HepG2 (cell line): ENCODE results near the gene ABI3BP.

Experiments
- CTCF ChIP-seq: sonication (generic); formaldehyde crosslinking; IDR thresholded peaks from 2 replicates; pipeline ENCODE4 v1.5.0; 2020; ENCODE audit warnings: mild to moderate bottlenecking, missing genetic modification reagents, moderate library complexity
- FOXK1 ChIP-seq: sonication (generic); formaldehyde crosslinking; IDR thresholded peaks from 2 replicates; pipeline ENCODE4 v1.4.0; 2020; ENCODE audit warnings: low read depth, missing genetic modification reagents, borderline replicate concordance
- HDAC1 ChIP-seq: sonication (generic); formaldehyde crosslinking; IDR thresholded peaks from 2 replicates; pipeline ENCODE4 v1.5.1; 2020; ENCODE audit warnings: mild to moderate bottlenecking, missing genetic modification reagents
- MXI1 ChIP-seq: IDR thresholded peaks from 3 replicates; pipeline ENCODE4 v1.6.1; 2012; ENCODE audit warnings: low read depth, low read length, inconsistent platforms, borderline replicate concordance
- MZF1 ChIP-seq: sonication (generic); formaldehyde crosslinking; IDR thresholded peaks from 2 replicates; pipeline ENCODE4 v1.8.1; 2023; ENCODE audit warnings: mild to moderate bottlenecking, missing genetic modification reagents, borderline replicate concordance
- NFE2L1 ChIP-seq: sonication (generic); formaldehyde crosslinking; IDR thresholded peaks from 2 replicates; pipeline ENCODE4 v1.4.0; 2020; ENCODE audit warnings: missing genetic modification reagents, mild to moderate bottlenecking, borderline replicate concordance
- POLR2A ChIP-seq, 2 experiments: IDR thresholded peaks; 2 replicates each; pipeline ENCODE4 v1.6.1; 2011; ENCODE audit warnings: low read depth in 2 of 2, low read length in 2 of 2, mild to moderate bottlenecking in 1 of 2, moderate library complexity in 1 of 2; ENCODE audit not compliant: insufficient read depth in 1 of 2
- RBFOX2 ChIP-seq: fragments of 200-400 bp; formaldehyde crosslinking; IDR thresholded peaks from 2 replicates; pipeline ENCODE4 v1.6.1; 2017; ENCODE audit warnings: low read depth, mild to moderate bottlenecking, low read length
- TBP ChIP-seq: sonication (generic); formaldehyde crosslinking; IDR thresholded peaks from 2 replicates; pipeline ENCODE4 v1.5.0; 2020; ENCODE audit warnings: missing genetic modification reagents
- ZFX ChIP-seq: sonication (generic); formaldehyde crosslinking; IDR thresholded peaks from 2 replicates; pipeline ENCODE4 v1.4.0; 2020; ENCODE audit warnings: mild to moderate bottlenecking, low read depth, missing genetic modification reagents, moderate library complexity
- ZNF256 ChIP-seq: sonication (generic); formaldehyde crosslinking; conservative IDR thresholded peaks from 2 replicates; pipeline ENCODE4 v1.4.0; 2020; ENCODE audit warnings: missing genetic modification reagents

- no peak for TF ChIP-seq CTCF
- no peak for TF ChIP-seq HDAC1 (CRISPR knock-in tag)
- TF ChIP-seq TBP (CRISPR knock-in tag): no peak
- no peak for TF ChIP-seq RBFOX2
- TF ChIP-seq FOXK1 (CRISPR knock-in tag): no peak
- TF ChIP-seq MZF1 (CRISPR knock-in tag): no peak
- no peak for TF ChIP-seq ZNF256 (CRISPR knock-in tag)
- no peak for TF ChIP-seq MXI1
- TF ChIP-seq NFE2L1 (CRISPR knock-in tag): no peak
- no peak for TF ChIP-seq ZFX (CRISPR knock-in tag)
- no peak for TF ChIP-seq POLR2A (IDR thresholded peaks at IDR 0.05; ENCODE audit: insufficient read depth in 1 of 2, low read depth in 2 of 2, low read length in 2 of 2)
Measured at GRCh38 chr3:100766069-100766468, 227.2 kb downstream of the ABI3BP start.
